Gastroesophageal sphincter (tissue), 3 donors: ENCODE measurements around the gene SESTD1.

Source experiments
- EP300 ChIP-seq: sonication (generic); formaldehyde crosslinking; IDR thresholded peaks from one replicate; pipeline ENCODE4 v1.6.1; 2017; ENCODE audit warnings: antibody characterized with exemption, mild to moderate bottlenecking
- POLR2A ChIP-seq, 2 donors: fragments of 450-650 bp; IDR thresholded peaks; one replicate each; pipeline ENCODE4 v1.6.1; 2017; ENCODE audit warnings: antibody characterized with exemption in 2 of 2, mild to moderate bottlenecking in 2 of 2, moderate library complexity in 1 of 2
- POLR2AphosphoS5 ChIP-seq: sonication (generic); formaldehyde crosslinking; IDR thresholded peaks from one replicate; pipeline ENCODE4 v1.6.1; 2017; ENCODE audit warnings: antibody characterized with exemption
- TF ChIP-seq, protein P1 (sequence below), 4 experiments: fragments of 200-600 bp in 2 of 4; fragments of 450-650 bp in 2 of 4; sonication (generic) in 1 of 4; IDR thresholded peaks; one replicate each; pipeline ENCODE4 v1.5.1; 2017 to 2019; ENCODE audit warnings: antibody characterized with exemption in 4 of 4, mild to moderate bottlenecking in 2 of 4, moderate library complexity in 2 of 4

DNA sequence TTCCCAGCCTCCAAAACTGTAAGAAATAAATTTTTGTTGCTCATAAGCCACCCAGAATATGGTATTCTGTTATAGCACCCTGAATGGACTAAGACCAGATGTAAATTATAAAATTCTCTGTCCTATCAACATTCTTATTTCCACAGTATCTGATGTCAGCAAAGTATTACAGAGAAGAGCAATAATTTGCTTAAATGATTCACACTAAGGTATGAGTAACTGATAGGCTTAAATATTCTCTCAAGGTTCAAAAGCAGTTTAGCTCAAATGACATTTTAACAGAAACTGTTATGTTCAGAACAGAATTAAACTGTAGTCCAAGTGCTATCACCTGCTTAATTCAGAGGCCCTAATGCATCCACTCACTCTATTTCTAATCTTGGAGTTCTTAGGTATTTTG is 12.8 kb downstream of the SESTD1 start:
- TF ChIP-seq, protein P1, sequence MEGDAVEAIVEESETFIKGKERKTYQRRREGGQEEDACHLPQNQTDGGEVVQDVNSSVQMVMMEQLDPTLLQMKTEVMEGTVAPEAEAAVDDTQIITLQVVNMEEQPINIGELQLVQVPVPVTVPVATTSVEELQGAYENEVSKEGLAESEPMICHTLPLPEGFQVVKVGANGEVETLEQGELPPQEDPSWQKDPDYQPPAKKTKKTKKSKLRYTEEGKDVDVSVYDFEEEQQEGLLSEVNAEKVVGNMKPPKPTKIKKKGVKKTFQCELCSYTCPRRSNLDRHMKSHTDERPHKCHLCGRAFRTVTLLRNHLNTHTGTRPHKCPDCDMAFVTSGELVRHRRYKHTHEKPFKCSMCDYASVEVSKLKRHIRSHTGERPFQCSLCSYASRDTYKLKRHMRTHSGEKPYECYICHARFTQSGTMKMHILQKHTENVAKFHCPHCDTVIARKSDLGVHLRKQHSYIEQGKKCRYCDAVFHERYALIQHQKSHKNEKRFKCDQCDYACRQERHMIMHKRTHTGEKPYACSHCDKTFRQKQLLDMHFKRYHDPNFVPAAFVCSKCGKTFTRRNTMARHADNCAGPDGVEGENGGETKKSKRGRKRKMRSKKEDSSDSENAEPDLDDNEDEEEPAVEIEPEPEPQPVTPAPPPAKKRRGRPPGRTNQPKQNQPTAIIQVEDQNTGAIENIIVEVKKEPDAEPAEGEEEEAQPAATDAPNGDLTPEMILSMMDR (IDR thresholded peaks at IDR 0.05): no peak
- TF ChIP-seq POLR2A (IDR thresholded peaks at IDR 0.05) (no peak), EP300 (no peak), POLR2AphosphoS5 (no peak)
